Panc1 (cell line): ENCODE data around the gene KLB.

Experiments
- CTCF ChIP-seq: fragments of 450-650 bp; IDR thresholded peaks from 2 replicates; pipeline ENCODE4 v1.5.1; 2017; ENCODE audit warnings: mild to moderate bottlenecking
- POLR2AphosphoS5 ChIP-seq: IDR thresholded peaks from 2 replicates; pipeline ENCODE4 v1.6.1; 2012; ENCODE audit warnings: mild to moderate bottlenecking, low read depth, low read length, moderate library complexity
- REST ChIP-seq, 2 experiments: IDR thresholded peaks; 2 replicates each; pipeline ENCODE4 v1.6.1; 2011 to 2012; ENCODE audit warnings: low read depth in 2 of 2, control low read depth in 1 of 2, low read length in 1 of 2, mild to moderate bottlenecking in 1 of 2, moderate library complexity in 1 of 2; ENCODE audit not compliant: insufficient read depth in 1 of 2

GRCh38 chr4:39441593-39441992 lies 34.9 kb downstream of the KLB start:
- TF ChIP-seq CTCF (no peak), POLR2AphosphoS5 (no peak), REST (IDR thresholded peaks at IDR 0.05; ENCODE audit: insufficient read depth in 1 of 2, low read depth in 2 of 2, low read length in 1 of 2) (no peak)
